Lung (tissue), 12 donors: Measurements from ENCODE around the gene TOX2. TPM values are rescaled to one million over a fixed set of nuclear protein-coding genes. Genes with fewer than 3 reads are reported as not detected.

Experiments used
- ATAC-seq: fragments of 200-7000 bp; cut with Tn5 transposase; one replicate; pipeline ENCODE4 v1.9.1; 2020; ENCODE audit warnings: moderate number of reproducible peaks; ENCODE audit not compliant: insufficient read depth, low FRiP score
- DNase-seq, 3 donors: peaks; one replicate each; pipeline ENCODE4 v3.0.0-alpha.2; 2013 to 2017
- H3K27ac ChIP-seq, 2 donors: one replicate each; pipeline ENCODE4 v1.5.1; 2013; ENCODE audit warnings: mild to moderate bottlenecking in 2 of 2, moderate library complexity in 2 of 2, control low read depth in 1 of 2, inconsistent platforms in 1 of 2, low read depth in 1 of 2, low read length in 1 of 2
- H3K27me3 ChIP-seq, 3 donors: one replicate each; pipeline ENCODE4 v1.5.1; 2013; ENCODE audit warnings: low read length in 2 of 3; ENCODE audit not compliant: control insufficient read depth in 3 of 3, insufficient read depth in 3 of 3
- H3K36me3 ChIP-seq, 4 donors: one replicate each; pipeline ENCODE4 v1.5.1; 2013; ENCODE audit warnings: low read length in 4 of 4, mild to moderate bottlenecking in 1 of 4, moderate library complexity in 1 of 4; ENCODE audit not compliant: control insufficient read depth in 4 of 4, insufficient read depth in 4 of 4
- H3K4me1 ChIP-seq, 5 donors: one replicate each; pipeline ENCODE4 v1.5.1; 2013; ENCODE audit warnings: low read length in 5 of 5, mild to moderate bottlenecking in 2 of 5, moderate library complexity in 1 of 5; ENCODE audit not compliant: control insufficient read depth in 5 of 5, insufficient read depth in 5 of 5
- H3K4me3 ChIP-seq: one replicate; pipeline ENCODE4 v1.5.1; 2013; ENCODE audit warnings: mild to moderate bottlenecking, control low read depth, moderate library complexity
- H3K9ac ChIP-seq, 2 donors: one replicate each; pipeline ENCODE4 v1.5.1; 2013; ENCODE audit warnings: low read length in 2 of 2, control low read depth in 1 of 2; ENCODE audit not compliant: insufficient read depth in 1 of 2
- H3K9me3 ChIP-seq, 4 donors: one replicate each; pipeline ENCODE4 v1.5.1; 2013; ENCODE audit warnings: low read length in 3 of 4, mild to moderate bottlenecking in 1 of 4, moderate library complexity in 1 of 4; ENCODE audit not compliant: control insufficient read depth in 4 of 4, insufficient read depth in 3 of 4
- WGBS, 2 donors: extraction: QIAGEN DNeasy Blood & Tissue Kit; methylation state at CpG; one replicate each; pipeline ENCODE4 v1.1.7; 2013; 5-methylcytosine and 5-hydroxymethylcytosine counted together
- polyA plus RNA-seq, 2 donors: library from polyadenylated mRNA; stranded (reverse); fragments of 200-250 nt; gene quantifications; one replicate each; pipeline ENCODE4 v1.2.1, GENCODE V29; 2013
- total RNA-seq, 2 donors: library from RNA; depleted of rRNA in 1 of 2; stranded (reverse); fragments of >200 nt in 1 of 2; gene quantifications; one replicate each; pipeline ENCODE4 v1.2.1, GENCODE V29; 2014 to 2021
- TF ChIP-seq, protein P1 (sequence below): IDR thresholded peaks from 2 replicates; pipeline ENCODE4 v1.5.1; 2012; ENCODE audit warnings: mild to moderate bottlenecking; ENCODE audit errors: control extremely low read depth, extremely low read depth
- donor health status: control.
- donor health status: control.
- donor health status: Bipolar disorder and iron deficiency.
- donor health status: healthy.
- donor health status: DM: yes; HTN: yes; CAD: no.

TOX2 gene
- total and polyA plus RNA-seq, 4 donors = 12.0 to 25.5 (median 16.6) TPM

GRCh38 chr20:44020406-44021148 lies 105.9 kb downstream of the TOX2 start:
- DNase-seq = no peak
- 80 to 88% methylated on average over 12 of the region's 12 CpGs for WGBS, 2 donors
- Histone ChIP-seq H3K9me3 (peaks cover 0 to 2% (median 0%) of the 10 kb centered on the region in 4 donors), H3K4me3 (no peak overlapping the region), H3K9ac (no peak overlapping the region), H3K36me3 (peaks cover 0 to 1% (median 0%) of the 10 kb centered on the region in 4 donors), H3K27ac (no peak overlapping the region), H3K4me1 (peaks cover 0 to 17% (median 6%) of the 10 kb centered on the region in 5 donors), H3K27me3 (no peaks in the 10 kb centered on the region)
- no peak for ATAC-seq
- TF ChIP-seq, protein P1, sequence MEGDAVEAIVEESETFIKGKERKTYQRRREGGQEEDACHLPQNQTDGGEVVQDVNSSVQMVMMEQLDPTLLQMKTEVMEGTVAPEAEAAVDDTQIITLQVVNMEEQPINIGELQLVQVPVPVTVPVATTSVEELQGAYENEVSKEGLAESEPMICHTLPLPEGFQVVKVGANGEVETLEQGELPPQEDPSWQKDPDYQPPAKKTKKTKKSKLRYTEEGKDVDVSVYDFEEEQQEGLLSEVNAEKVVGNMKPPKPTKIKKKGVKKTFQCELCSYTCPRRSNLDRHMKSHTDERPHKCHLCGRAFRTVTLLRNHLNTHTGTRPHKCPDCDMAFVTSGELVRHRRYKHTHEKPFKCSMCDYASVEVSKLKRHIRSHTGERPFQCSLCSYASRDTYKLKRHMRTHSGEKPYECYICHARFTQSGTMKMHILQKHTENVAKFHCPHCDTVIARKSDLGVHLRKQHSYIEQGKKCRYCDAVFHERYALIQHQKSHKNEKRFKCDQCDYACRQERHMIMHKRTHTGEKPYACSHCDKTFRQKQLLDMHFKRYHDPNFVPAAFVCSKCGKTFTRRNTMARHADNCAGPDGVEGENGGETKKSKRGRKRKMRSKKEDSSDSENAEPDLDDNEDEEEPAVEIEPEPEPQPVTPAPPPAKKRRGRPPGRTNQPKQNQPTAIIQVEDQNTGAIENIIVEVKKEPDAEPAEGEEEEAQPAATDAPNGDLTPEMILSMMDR = no peak

DNA sequence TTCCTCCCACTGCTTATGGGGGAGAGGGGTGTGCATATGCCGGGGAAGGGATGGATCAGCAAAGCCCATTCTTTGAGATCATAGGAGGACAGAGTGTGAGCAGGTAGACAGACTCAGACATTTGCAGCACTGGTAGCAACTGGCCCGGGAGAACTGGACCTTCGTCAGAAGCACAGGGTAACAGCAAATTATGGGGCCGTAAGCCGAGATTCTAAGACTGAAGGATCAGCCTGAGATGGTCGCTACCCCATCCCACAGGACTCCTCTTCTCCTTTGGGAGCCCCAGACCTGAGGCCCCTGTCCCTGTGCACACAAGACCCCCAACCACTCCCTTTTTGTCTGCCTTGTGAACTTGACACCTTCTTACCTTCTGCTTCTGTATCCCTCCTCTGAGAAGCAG lies 106.5 kb downstream of the TOX2 start:
- WGBS, 2 donors = 97 to 98% methylated on average over 6 of the region's 6 CpGs
- Histone ChIP-seq H3K4me1 (peaks cover 0 to 17% (median 6%) of the 10 kb centered on the region in 5 donors), H3K27ac (no peak overlapping the region), H3K27me3 (no peaks in the 10 kb centered on the region), H3K9ac (no peak overlapping the region), H3K36me3 (peaks cover 0 to 1% (median 0%) of the 10 kb centered on the region in 4 donors), H3K9me3 (peaks cover 0 to 2% (median 0%) of the 10 kb centered on the region in 4 donors), H3K4me3 (no peak overlapping the region)
- TF ChIP-seq, protein P1 = no peak
- DNase-seq (no peak), ATAC-seq (no peak)

GRCh38 chr20:44021900-44022299 lies 107.2 kb downstream of the TOX2 start:
- TF ChIP-seq, protein P1 = no peak
- Histone ChIP-seq H3K4me3 (no peak overlapping the region), H3K9me3 (peaks cover 0 to 2% (median 0%) of the 10 kb centered on the region in 4 donors), H3K4me1 (peaks cover 0 to 16% (median 6%) of the 10 kb centered on the region in 5 donors), H3K27ac (no peak overlapping the region), H3K27me3 (no peaks in the 10 kb centered on the region), H3K36me3 (peaks cover 0 to 1% (median 0%) of the 10 kb centered on the region in 4 donors), H3K9ac (no peak overlapping the region)
- WGBS, 2 donors = 94 to 96% methylated on average over 10 of the region's 10 CpGs
- DNase-seq (no peak), ATAC-seq (no peak)
